Endothelial cell (in vitro differentiated cells): ENCODE data around the gene SH3PXD2A. TPM values are rescaled to one million over a fixed set of nuclear protein-coding genes. Genes with fewer than 3 reads are reported as not detected.

Experiments
- DNase-seq: peaks from one replicate; pipeline ENCODE4 v3.0.0; 2021; ENCODE audit warnings: low spot score
- H3K27ac Mint-ChIP-seq: one replicate; pipeline ENCODE4 v1.8.0; 2021; ENCODE audit warnings: mixed read lengths, inconsistent platforms; ENCODE audit not compliant: unreplicated experiment
- H3K27me3 Mint-ChIP-seq: one replicate; pipeline ENCODE4 v1.8.0; 2021; ENCODE audit warnings: mild to moderate bottlenecking, moderate library complexity, mixed read lengths, inconsistent platforms; ENCODE audit not compliant: unreplicated experiment
- H3K36me3 Mint-ChIP-seq: one replicate; pipeline ENCODE4 v1.8.0; 2021; ENCODE audit warnings: mild to moderate bottlenecking, low read depth, mixed read lengths, inconsistent platforms; ENCODE audit not compliant: unreplicated experiment
- H3K4me1 Mint-ChIP-seq: one replicate; pipeline ENCODE4 v1.8.0; 2021; ENCODE audit warnings: mild to moderate bottlenecking, mixed read lengths, inconsistent platforms; ENCODE audit not compliant: unreplicated experiment
- H3K4me3 Mint-ChIP-seq: one replicate; pipeline ENCODE4 v1.8.0; 2021; ENCODE audit warnings: mild to moderate bottlenecking, mixed read lengths, inconsistent platforms; ENCODE audit not compliant: unreplicated experiment
- H3K9me3 Mint-ChIP-seq: one replicate; pipeline ENCODE4 v1.8.0; 2021; ENCODE audit warnings: mixed read lengths, inconsistent platforms; ENCODE audit not compliant: unreplicated experiment
- CTCF ChIP-seq: fragments of 200-600 bp; sonication (generic); IDR thresholded peaks from one replicate; pipeline ENCODE4 v1.5.0; 2021; ENCODE audit warnings: antibody characterized with exemption; ENCODE audit not compliant: unreplicated experiment
- total RNA-seq: library from RNA; stranded (reverse); fragmentation: NEBNext Ultra II Directional; extraction: Animal tissue kit (Norgen Biotek cat#: 25700); gene quantifications from one replicate; pipeline ENCODE4 v1.2.1, GENCODE V29; 2021; ENCODE audit not compliant: unreplicated experiment

SH3PXD2A gene
- total RNA-seq, 1 donor from 2014 or later = 59.9 TPM

GRCh38 chr10:103590060-103590459, 265.3 kb downstream of the SH3PXD2A start:
- no peak overlapping the region for H3K4me3 Mint-ChIP-seq

GRCh38 chr10:103589074-103589630, 266.2 kb downstream of the SH3PXD2A start:
- TF ChIP-seq CTCF = no peak
- DNase-seq = no peak
- Mint-ChIP-seq H3K4me3 (no peak overlapping the region), H3K4me1 (peaks cover 7% of the 10 kb centered on the region), H3K9me3 (no peaks in the 10 kb centered on the region), H3K27ac (no peak overlapping the region), H3K27me3 (peaks cover 20% of the 10 kb centered on the region), H3K36me3 (peaks cover 4% of the 10 kb centered on the region)

More at GRCh38 chr10:103590060-103590459, 265.3 kb downstream of the SH3PXD2A start:
- H3K36me3 Mint-ChIP-seq = peaks cover 4% of the 10 kb centered on the region
- H3K4me1 Mint-ChIP-seq = peaks cover 10% of the 10 kb centered on the region
- no peaks in the 10 kb centered on the region for H3K9me3 Mint-ChIP-seq
- no peak for DNase-seq
- peaks cover 21% of the 10 kb centered on the region for H3K27me3 Mint-ChIP-seq
- TF ChIP-seq CTCF = no peak
- H3K27ac Mint-ChIP-seq = no peak overlapping the region

- H3K4me3 Mint-ChIP-seq = no peak overlapping the region
- H3K9me3 Mint-ChIP-seq = no peaks in the 10 kb centered on the region
Measured at GRCh38 chr10:103587073-103587472, 268.3 kb downstream of the SH3PXD2A start.

GRCh38 chr10:103585011-103585405, 270.4 kb downstream of the SH3PXD2A start:
- H3K9me3 Mint-ChIP-seq = no peaks in the 10 kb centered on the region
- peaks cover 4% of the 10 kb centered on the region for H3K36me3 Mint-ChIP-seq
- no peak for DNase-seq
- H3K4me1 Mint-ChIP-seq = peaks cover 10% of the 10 kb centered on the region
- H3K4me3 Mint-ChIP-seq = no peak overlapping the region
- no peak for TF ChIP-seq CTCF
- H3K27me3 Mint-ChIP-seq = peaks cover 21% of the 10 kb centered on the region
- H3K27ac Mint-ChIP-seq = no peak overlapping the region

More at GRCh38 chr10:103587073-103587472, 268.3 kb downstream of the SH3PXD2A start:
- peaks cover 22% of the 10 kb centered on the region for H3K27me3 Mint-ChIP-seq
- peaks cover 10% of the 10 kb centered on the region for H3K4me1 Mint-ChIP-seq
- H3K36me3 Mint-ChIP-seq = peaks cover 4% of the 10 kb centered on the region
- H3K27ac Mint-ChIP-seq = no peak overlapping the region
- TF ChIP-seq CTCF = no peak
- DNase-seq = no peak

- no peak overlapping the region for H3K27ac Mint-ChIP-seq
- DNase-seq = no peak
- H3K27me3 Mint-ChIP-seq = peaks cover 21% of the 10 kb centered on the region
- peaks cover 4% of the 10 kb centered on the region for H3K36me3 Mint-ChIP-seq
- TF ChIP-seq CTCF = no peak
- H3K4me3 Mint-ChIP-seq = no peak overlapping the region
- peaks cover 10% of the 10 kb centered on the region for H3K4me1 Mint-ChIP-seq
- no peaks in the 10 kb centered on the region for H3K9me3 Mint-ChIP-seq
Measured at GRCh38 chr10:103584216-103585010, 271.0 kb downstream of the SH3PXD2A start.
